NCI-H524 (cell line): ENCODE measurements around the gene HMX1.

Experiments used
- DNase-seq, 2 experiments: peaks; one replicate each; lab custom pipeline; 2025; lab: John Stamatoyannopoulos, UW

Gene HMX1

GRCh38 chr4:8910100-8910821, 38.6 kb upstream of the HMX1 start:
- no peak for DNase-seq

- DNase-seq: no peak
Measured at GRCh38 chr4:8909548-8909947, 37.9 kb upstream of the HMX1 start.

GRCh38 chr4:8908206-8908893, 36.7 kb upstream of the HMX1 start:
- no peak for DNase-seq

GRCh38 chr4:8907596-8908205, 36.1 kb upstream of the HMX1 start:
- DNase-seq: no peak

- DNase-seq: no peak
Measured at GRCh38 chr4:8906991-8907595, 35.5 kb upstream of the HMX1 start.

- no peak for DNase-seq
Measured at GRCh38 chr4:8906668-8906970, 35.0 kb upstream of the HMX1 start.

GRCh38 chr4:8905773-8906667, 34.4 kb upstream of the HMX1 start:
- no peak for DNase-seq

GRCh38 chr4:8905226-8905772, 33.7 kb upstream of the HMX1 start:
- DNase-seq: no peak

GRCh38 chr4:8904666-8905065, 33.0 kb upstream of the HMX1 start:
- DNase-seq: no peak

- no peak for DNase-seq
Measured at GRCh38 chr4:8904041-8904501, 32.4 kb upstream of the HMX1 start.

GRCh38 chr4:8901335-8901734, 29.7 kb upstream of the HMX1 start:
- no peak for DNase-seq

GRCh38 chr4:8900588-8900987, 28.9 kb upstream of the HMX1 start:
- DNase-seq: no peak

GRCh38 chr4:8898419-8898818, 26.8 kb upstream of the HMX1 start:
- peak in 1 of 2 experiments; percentile 10 for DNase-seq

GRCh38 chr4:8897251-8898167, 25.9 kb upstream of the HMX1 start:
- DNase-seq: no peak

GRCh38 chr4:8896506-8896905, 24.9 kb upstream of the HMX1 start:
- no peak for DNase-seq

GRCh38 chr4:8896071-8896470, 24.4 kb upstream of the HMX1 start:
- no peak for DNase-seq

- no peak for DNase-seq
Measured at GRCh38 chr4:8895295-8895694, 23.7 kb upstream of the HMX1 start.

- DNase-seq: no peak
Measured at GRCh38 chr4:8894424-8894816, 22.8 kb upstream of the HMX1 start.

- DNase-seq: peak in 1 of 2 experiments; percentile 15
Measured at GRCh38 chr4:8893624-8894423, 22.2 kb upstream of the HMX1 start.

GRCh38 chr4:8893227-8893623, 21.6 kb upstream of the HMX1 start:
- no peak for DNase-seq
